SU-DHL-6 (cell line): Measurements from ENCODE around the gene MEGF10.

Source experiments
- H2AFZ ChIP-seq: fragments of 200-600 bp; sonication (generic); 2 replicates; pipeline ENCODE4 v1.6.1; 2014; ENCODE audit warnings: low read depth, mild to moderate bottlenecking, moderate library complexity, mixed read lengths, antibody characterized with exemption, low read length; ENCODE audit not compliant: severe bottlenecking
- H3F3A ChIP-seq: fragments of 200-600 bp; shearing (Covaris generic); 2 replicates; pipeline ENCODE4 v1.6.0; 2016; ENCODE audit warnings: antibody characterized with exemption, mild to moderate bottlenecking; ENCODE audit not compliant: insufficient read depth
- H3K27ac ChIP-seq: fragments of 200-600 bp; sonication (generic); 2 replicates; pipeline ENCODE4 v1.5.1; 2016; ENCODE audit warnings: low read depth, mild to moderate bottlenecking, low read length, moderate library complexity, mixed read lengths
- H3K27me3 ChIP-seq: fragments of 200-600 bp; sonication (generic), shearing (Covaris generic); 2 replicates; pipeline ENCODE4 v1.6.0; 2014; ENCODE audit warnings: mild to moderate bottlenecking, low read length
- H3K36me3 ChIP-seq: fragments of 200-600 bp; sonication (generic); 2 replicates; pipeline ENCODE4 v1.6.1; 2014; ENCODE audit warnings: mild to moderate bottlenecking, low read length, mixed read lengths
- H3K4me2 ChIP-seq: fragments of 300-600, 200-600 bp; shearing (Covaris generic), sonication (generic); 2 replicates; pipeline ENCODE4 v1.6.0; 2014; ENCODE audit warnings: low read length, low read depth, mild to moderate bottlenecking; ENCODE audit not compliant: poor library complexity, severe bottlenecking
- H3K4me3 ChIP-seq: fragments of 200-600 bp; sonication (generic); 2 replicates; pipeline ENCODE4 v1.5.1; 2014; ENCODE audit warnings: antibody characterized with exemption, low read length, mild to moderate bottlenecking, mixed read lengths; ENCODE audit not compliant: insufficient read depth, poor library complexity, severe bottlenecking
- H3K79me2 ChIP-seq: fragments of 200-600 bp; sonication (generic); 2 replicates; pipeline ENCODE4 v1.6.1; 2014; ENCODE audit warnings: mild to moderate bottlenecking, low read length, moderate library complexity; ENCODE audit not compliant: insufficient read depth
- H3K9ac ChIP-seq: fragments of 200-600 bp; sonication (generic); 2 replicates; pipeline ENCODE4 v1.7.0; 2014; ENCODE audit warnings: mild to moderate bottlenecking, low read length
- H3K9me2 ChIP-seq: fragments of 200-600 bp; sonication (generic); replicated peaks from 2 replicates; pipeline ENCODE4 v1.6.1; 2014; ENCODE audit warnings: low read length; ENCODE audit not compliant: insufficient read depth
- H3K9me3 ChIP-seq: fragments of 200-600 bp; sonication (generic); 2 replicates; pipeline ENCODE4 v1.6.1; 2014; ENCODE audit warnings: low read length, mixed read lengths; ENCODE audit not compliant: insufficient read depth
- H4K20me1 ChIP-seq: fragments of 200-600 bp; sonication (generic); 2 replicates; pipeline ENCODE4 v1.6.1; 2014; ENCODE audit warnings: low read depth, mild to moderate bottlenecking, antibody characterized with exemption, low read length, moderate library complexity, mixed read lengths
- EZH2phosphoT487 ChIP-seq: fragments of 200-600 bp; sonication (generic), shearing (Covaris generic); conservative IDR thresholded peaks from 2 replicates; pipeline ENCODE4 v1.6.1; 2018; ENCODE audit warnings: mild to moderate bottlenecking, antibody characterized with exemption, low read length, moderate library complexity, mixed read lengths
- TF ChIP-seq, protein P1 (sequence below): fragments of 200-600 bp; sonication (generic); IDR thresholded peaks from one replicate; pipeline ENCODE4 v1.5.1; 2017; ENCODE audit warnings: antibody characterized with exemption, mild to moderate bottlenecking, low read length, moderate library complexity; ENCODE audit not compliant: insufficient read depth, poor library complexity, severe bottlenecking

The MEGF10 gene

DNA sequence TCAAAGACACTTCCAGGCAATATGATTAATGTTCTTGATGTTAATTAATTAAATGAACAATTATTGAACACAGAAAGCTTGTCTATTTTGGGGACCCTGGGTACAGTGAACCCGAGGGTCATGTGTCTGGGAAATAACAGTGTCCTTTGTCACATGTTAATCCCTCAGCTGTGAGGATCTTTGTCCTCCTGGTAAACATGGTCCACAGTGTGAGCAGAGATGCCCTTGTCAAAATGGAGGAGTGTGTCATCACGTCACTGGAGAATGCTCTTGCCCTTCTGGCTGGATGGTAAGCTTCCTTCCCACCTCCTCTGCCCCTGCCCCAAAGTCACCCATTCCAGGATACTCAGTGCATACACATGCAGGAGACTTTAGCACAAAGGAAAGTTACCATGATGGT, 107.9 kb downstream of the MEGF10 start:
- H3K4me3 ChIP-seq, result no peak overlapping the region
- H3F3A ChIP-seq, result no peaks in the 10 kb centered on the region
- H4K20me1 ChIP-seq, result no peaks in the 10 kb centered on the region
- no peaks in the 10 kb centered on the region for H3K9me3 ChIP-seq
- no peaks in the 10 kb centered on the region for H3K27me3 ChIP-seq
- no peak for TF ChIP-seq EZH2phosphoT487
- TF ChIP-seq, protein P1, sequence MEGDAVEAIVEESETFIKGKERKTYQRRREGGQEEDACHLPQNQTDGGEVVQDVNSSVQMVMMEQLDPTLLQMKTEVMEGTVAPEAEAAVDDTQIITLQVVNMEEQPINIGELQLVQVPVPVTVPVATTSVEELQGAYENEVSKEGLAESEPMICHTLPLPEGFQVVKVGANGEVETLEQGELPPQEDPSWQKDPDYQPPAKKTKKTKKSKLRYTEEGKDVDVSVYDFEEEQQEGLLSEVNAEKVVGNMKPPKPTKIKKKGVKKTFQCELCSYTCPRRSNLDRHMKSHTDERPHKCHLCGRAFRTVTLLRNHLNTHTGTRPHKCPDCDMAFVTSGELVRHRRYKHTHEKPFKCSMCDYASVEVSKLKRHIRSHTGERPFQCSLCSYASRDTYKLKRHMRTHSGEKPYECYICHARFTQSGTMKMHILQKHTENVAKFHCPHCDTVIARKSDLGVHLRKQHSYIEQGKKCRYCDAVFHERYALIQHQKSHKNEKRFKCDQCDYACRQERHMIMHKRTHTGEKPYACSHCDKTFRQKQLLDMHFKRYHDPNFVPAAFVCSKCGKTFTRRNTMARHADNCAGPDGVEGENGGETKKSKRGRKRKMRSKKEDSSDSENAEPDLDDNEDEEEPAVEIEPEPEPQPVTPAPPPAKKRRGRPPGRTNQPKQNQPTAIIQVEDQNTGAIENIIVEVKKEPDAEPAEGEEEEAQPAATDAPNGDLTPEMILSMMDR, result no peak
- H3K36me3 ChIP-seq, result no peaks in the 10 kb centered on the region
- H3K9ac ChIP-seq, result no peak overlapping the region
- no peak overlapping the region for H3K4me2 ChIP-seq
- H3K27ac ChIP-seq, result no peak overlapping the region
- H3K9me2 ChIP-seq, result no peaks in the 10 kb centered on the region
- no peaks in the 10 kb centered on the region for H3K79me2 ChIP-seq
- no peak overlapping the region for H2AFZ ChIP-seq

DNA sequence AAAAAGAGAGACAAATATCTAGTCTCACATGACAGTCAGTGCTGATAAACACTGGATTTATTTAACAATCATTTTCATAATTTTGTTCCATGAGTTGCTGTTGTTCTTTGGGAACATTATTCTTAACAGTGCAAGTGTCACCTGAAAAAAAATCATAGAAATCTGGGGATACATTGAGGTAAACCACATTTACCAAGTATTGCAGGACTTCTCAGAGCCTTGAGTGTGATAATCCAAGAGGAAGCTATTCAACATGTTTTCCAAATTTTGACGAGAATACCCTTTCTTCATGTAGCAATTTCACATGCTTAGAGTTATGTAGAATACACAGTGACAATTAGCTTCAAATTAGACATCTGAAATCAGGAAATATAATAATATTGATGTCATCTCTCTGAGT, 108.5 kb downstream of the MEGF10 start:
- TF ChIP-seq EZH2phosphoT487, result no peak
- TF ChIP-seq, protein P1, result no peak
- no peaks in the 10 kb centered on the region for H4K20me1 ChIP-seq
- H3K4me2 ChIP-seq, result no peak overlapping the region
- no peaks in the 10 kb centered on the region for H3K79me2 ChIP-seq
- no peaks in the 10 kb centered on the region for H3K9me3 ChIP-seq
- no peak overlapping the region for H3K9ac ChIP-seq
- H3F3A ChIP-seq, result no peaks in the 10 kb centered on the region
- H3K9me2 ChIP-seq, result no peaks in the 10 kb centered on the region
- H2AFZ ChIP-seq, result no peak overlapping the region
- H3K4me3 ChIP-seq, result no peak overlapping the region
- H3K36me3 ChIP-seq, result no peaks in the 10 kb centered on the region
- no peak overlapping the region for H3K27ac ChIP-seq
- H3K27me3 ChIP-seq, result no peaks in the 10 kb centered on the region

DNA sequence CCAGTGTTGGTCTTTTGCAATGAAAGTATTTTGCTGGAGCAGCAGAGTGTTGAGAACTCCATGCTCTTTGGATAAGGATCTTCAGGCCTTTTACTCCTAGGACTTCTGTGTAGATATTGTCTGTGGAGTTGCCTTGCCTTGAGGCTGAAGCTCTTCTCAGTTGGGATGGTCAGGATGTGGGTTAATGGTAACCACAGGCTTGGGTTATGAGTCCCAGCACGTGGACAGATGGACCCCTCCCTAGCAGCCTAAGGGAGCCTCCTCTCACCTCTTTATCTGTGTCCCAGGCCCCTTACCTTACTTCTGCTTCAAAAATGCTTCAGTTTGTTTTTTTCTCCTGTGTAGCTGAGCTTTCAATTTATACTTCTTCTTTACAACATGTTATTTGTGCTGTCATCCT, 109.9 kb downstream of the MEGF10 start:
- no peaks in the 10 kb centered on the region for H3K79me2 ChIP-seq
- H3F3A ChIP-seq, result no peaks in the 10 kb centered on the region
- no peak overlapping the region for H2AFZ ChIP-seq
- H3K9me2 ChIP-seq, result no peaks in the 10 kb centered on the region
- no peak overlapping the region for H3K4me2 ChIP-seq
- H3K36me3 ChIP-seq, result no peaks in the 10 kb centered on the region
- H3K27ac ChIP-seq, result no peak overlapping the region
- H3K27me3 ChIP-seq, result no peaks in the 10 kb centered on the region
- no peaks in the 10 kb centered on the region for H3K9me3 ChIP-seq
- TF ChIP-seq EZH2phosphoT487, result no peak
- TF ChIP-seq, protein P1, result no peak
- no peaks in the 10 kb centered on the region for H4K20me1 ChIP-seq
- H3K4me3 ChIP-seq, result no peak overlapping the region
- H3K9ac ChIP-seq, result no peak overlapping the region
